Measurements from ENCODE around the gene SNAP29.
A peak's percentile ranks its signal among the peaks of the same experiment; 100 is the strongest.

SNAP29 gene

DNA sequence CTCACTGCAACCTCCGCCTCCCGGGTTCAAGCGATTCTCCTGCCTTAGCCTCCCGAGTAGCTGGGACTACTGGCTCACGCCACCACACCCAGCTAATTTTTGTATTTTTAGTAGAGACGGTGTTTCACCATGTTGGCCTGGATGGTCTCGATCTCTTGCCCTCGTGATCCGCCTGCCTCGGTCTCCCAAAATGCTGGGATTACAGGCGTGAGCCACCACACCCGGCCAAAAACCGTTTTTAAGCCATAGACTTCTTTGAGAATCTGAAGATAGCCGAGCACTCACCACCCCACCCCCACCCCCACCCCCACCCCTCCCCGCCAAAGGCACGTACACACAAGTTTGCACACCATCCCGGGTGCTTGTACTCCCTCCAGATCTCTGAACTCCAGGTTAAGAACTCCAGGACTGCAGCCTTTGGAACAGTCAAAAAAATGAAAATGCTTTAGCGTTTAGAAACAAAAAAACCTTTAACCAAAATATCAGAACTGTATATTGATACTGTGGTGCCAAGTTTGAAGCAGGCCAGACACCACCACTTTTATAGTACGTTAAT, 59.9 kb downstream of the SNAP29 start:
- H3K27ac ChIP-seq = no peak overlapping the region

DNA sequence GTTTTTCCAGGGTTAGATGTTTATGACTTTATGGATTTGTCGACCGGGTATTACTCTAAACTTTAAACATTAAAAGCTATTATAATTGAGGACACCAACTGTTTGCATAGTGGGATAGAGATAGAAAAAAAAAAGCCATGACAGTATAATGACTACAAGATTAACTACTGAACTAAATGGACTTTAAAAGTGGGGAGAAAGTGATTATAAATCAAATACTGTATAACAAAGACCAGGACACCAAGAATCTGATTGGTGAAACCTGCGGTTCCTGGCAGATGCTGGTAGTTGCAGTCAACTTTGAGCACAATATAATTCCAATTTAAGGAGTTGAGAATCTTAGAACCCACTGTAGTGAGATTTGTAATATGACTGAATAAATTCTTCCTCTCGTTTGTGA, 60.9 kb downstream of the SNAP29 start:
- H3K9ac ChIP-seq = no peak overlapping the region
- TF ChIP-seq, protein P1, sequence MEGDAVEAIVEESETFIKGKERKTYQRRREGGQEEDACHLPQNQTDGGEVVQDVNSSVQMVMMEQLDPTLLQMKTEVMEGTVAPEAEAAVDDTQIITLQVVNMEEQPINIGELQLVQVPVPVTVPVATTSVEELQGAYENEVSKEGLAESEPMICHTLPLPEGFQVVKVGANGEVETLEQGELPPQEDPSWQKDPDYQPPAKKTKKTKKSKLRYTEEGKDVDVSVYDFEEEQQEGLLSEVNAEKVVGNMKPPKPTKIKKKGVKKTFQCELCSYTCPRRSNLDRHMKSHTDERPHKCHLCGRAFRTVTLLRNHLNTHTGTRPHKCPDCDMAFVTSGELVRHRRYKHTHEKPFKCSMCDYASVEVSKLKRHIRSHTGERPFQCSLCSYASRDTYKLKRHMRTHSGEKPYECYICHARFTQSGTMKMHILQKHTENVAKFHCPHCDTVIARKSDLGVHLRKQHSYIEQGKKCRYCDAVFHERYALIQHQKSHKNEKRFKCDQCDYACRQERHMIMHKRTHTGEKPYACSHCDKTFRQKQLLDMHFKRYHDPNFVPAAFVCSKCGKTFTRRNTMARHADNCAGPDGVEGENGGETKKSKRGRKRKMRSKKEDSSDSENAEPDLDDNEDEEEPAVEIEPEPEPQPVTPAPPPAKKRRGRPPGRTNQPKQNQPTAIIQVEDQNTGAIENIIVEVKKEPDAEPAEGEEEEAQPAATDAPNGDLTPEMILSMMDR (IDR thresholded peaks at IDR 0.05) = no peak
- peaks cover 18% of the 10 kb centered on the region for H3K79me2 ChIP-seq
- no peaks in the 10 kb centered on the region for H3K9me3 ChIP-seq (ENCODE audit: control insufficient read depth, low read length)
- H3K36me3 ChIP-seq (ENCODE audit: control insufficient read depth, insufficient read depth, low read length) = no peaks in the 10 kb centered on the region
- H3K4me3 ChIP-seq (ENCODE audit: low read depth, low read length) = peak overlapping the region; percentile 53
- no peaks in the 10 kb centered on the region for H3K4me1 ChIP-seq
- no peak overlapping the region for H2AFZ ChIP-seq
- no peaks in the 10 kb centered on the region for H3K27me3 ChIP-seq (ENCODE audit: control insufficient read depth, insufficient read depth, low read length)
- peak overlapping the region; percentile 94 for H3K4me2 ChIP-seq (ENCODE audit: low read length)
- no peak overlapping the region for H3K27ac ChIP-seq

More for the DNA sequence above, 59.9 kb downstream of the SNAP29 start:
- no peaks in the 10 kb centered on the region for H3K36me3 ChIP-seq (ENCODE audit: control insufficient read depth, insufficient read depth, low read length)
- no peaks in the 10 kb centered on the region for H3K27me3 ChIP-seq (ENCODE audit: control insufficient read depth, insufficient read depth, low read length)
- no peaks in the 10 kb centered on the region for H3K4me1 ChIP-seq
- TF ChIP-seq, protein P1 (IDR thresholded peaks at IDR 0.05) = no peak
- H3K4me3 ChIP-seq (ENCODE audit: low read depth, low read length) = peak overlapping the region; percentile 93
- H3K79me2 ChIP-seq = peaks cover 13% of the 10 kb centered on the region
- H3K9ac ChIP-seq = no peak overlapping the region
- no peaks in the 10 kb centered on the region for H3K9me3 ChIP-seq (ENCODE audit: control insufficient read depth, low read length)
- H2AFZ ChIP-seq = no peak overlapping the region
- H3K4me2 ChIP-seq (ENCODE audit: low read length) = peak overlapping the region; percentile 94

DNA sequence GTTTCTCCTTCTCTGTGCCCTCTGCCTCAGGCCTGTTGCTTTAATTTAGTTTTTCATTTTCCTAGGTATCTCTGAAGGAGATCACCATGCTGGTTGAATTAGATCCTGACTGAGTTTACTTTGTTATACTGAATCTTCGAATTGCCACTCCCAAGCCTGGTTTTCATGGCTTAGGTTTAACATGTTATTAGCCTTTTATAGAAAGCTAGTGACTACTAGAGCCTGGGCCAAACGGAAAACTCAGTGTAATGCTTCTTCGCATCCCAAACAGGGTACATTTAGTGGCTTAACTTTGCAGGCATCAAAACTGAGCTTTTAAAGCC, 62.0 kb downstream of the SNAP29 start:
- Histone ChIP-seq H3K27ac (no peak overlapping the region), H3K36me3 (ENCODE audit: control insufficient read depth, insufficient read depth, low read length) (no peaks in the 10 kb centered on the region), H3K4me1 (no peaks in the 10 kb centered on the region), H3K9me3 (ENCODE audit: control insufficient read depth, low read length) (no peaks in the 10 kb centered on the region), H2AFZ (no peak overlapping the region), H3K27me3 (ENCODE audit: control insufficient read depth, insufficient read depth, low read length) (no peaks in the 10 kb centered on the region), H3K4me2 (ENCODE audit: low read length) (peak overlapping the region; percentile 59), H3K4me3 (ENCODE audit: low read depth, low read length) (peak overlapping the region; percentile 39), H3K9ac (no peak overlapping the region), H3K79me2 (peaks cover 20% of the 10 kb centered on the region)
- TF ChIP-seq, protein P1 (IDR thresholded peaks at IDR 0.05) = no peak

DNA sequence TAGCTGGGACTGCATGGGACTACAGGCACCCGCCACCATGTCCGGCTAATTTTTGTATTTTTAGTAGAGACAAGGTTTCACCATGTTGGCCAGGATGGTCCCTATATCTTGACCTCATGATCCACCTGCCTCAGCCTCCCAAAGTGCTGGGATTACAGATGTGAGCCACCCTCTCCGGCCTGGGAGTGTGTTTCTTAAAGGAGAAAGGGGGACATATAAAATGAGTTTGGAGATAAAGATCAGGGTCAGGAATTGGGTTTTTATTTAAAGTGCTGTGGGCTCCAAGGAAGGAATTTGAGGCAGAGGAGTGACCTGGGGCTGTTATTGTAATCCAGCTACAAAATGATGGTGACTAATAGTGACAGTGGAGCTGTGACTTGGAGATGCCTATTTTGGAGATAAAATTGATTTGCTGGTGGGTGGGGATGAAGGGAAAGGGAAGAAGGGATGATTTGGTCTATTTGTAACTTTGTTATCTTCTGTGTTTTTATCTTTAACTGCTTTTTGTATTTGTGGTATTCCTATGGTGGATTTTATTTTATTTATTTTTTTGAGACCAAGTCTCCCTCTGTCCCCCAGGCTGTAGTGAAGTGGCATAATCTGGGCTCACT, 63.4 kb downstream of the SNAP29 start:
- Histone ChIP-seq H3K79me2 (peaks cover 26% of the 10 kb centered on the region), H2AFZ (no peak overlapping the region), H3K27ac (no peak overlapping the region), H3K9me3 (ENCODE audit: control insufficient read depth, low read length) (no peaks in the 10 kb centered on the region), H3K27me3 (ENCODE audit: control insufficient read depth, insufficient read depth, low read length) (no peaks in the 10 kb centered on the region), H3K4me1 (no peaks in the 10 kb centered on the region), H3K36me3 (ENCODE audit: control insufficient read depth, insufficient read depth, low read length) (no peaks in the 10 kb centered on the region), H3K4me2 (ENCODE audit: low read length) (no peak overlapping the region), H3K9ac (no peak overlapping the region), H3K4me3 (ENCODE audit: low read depth, low read length) (no peak overlapping the region)
- TF ChIP-seq, protein P1 (IDR thresholded peaks at IDR 0.05) = no peak

DNA sequence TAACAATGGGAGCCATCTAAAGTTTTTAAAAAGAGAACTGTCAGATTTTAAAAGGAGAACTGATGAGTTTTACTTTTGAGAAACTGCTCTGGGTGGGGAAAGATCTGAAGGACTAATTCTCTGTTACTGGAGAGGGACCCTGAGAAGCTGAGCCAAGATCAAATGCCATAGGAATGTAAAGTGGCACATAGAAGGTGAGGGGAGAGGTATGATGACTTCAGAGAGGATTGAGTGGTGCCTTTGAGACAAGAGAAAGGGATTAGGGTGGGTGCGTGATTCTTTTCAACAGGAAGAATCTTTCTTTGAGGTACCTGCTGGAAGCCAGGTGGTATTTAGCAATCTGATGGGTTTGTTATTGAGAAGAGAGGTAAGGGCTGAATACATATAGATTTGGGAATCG, 67.4 kb downstream of the SNAP29 start:
- H3K36me3 ChIP-seq (ENCODE audit: control insufficient read depth, insufficient read depth, low read length) = no peaks in the 10 kb centered on the region
- peaks cover 43% of the 10 kb centered on the region for H3K79me2 ChIP-seq
- no peaks in the 10 kb centered on the region for H3K4me1 ChIP-seq
- no peak overlapping the region for H3K27ac ChIP-seq
- no peak overlapping the region for H3K4me2 ChIP-seq (ENCODE audit: low read length)
- H3K9ac ChIP-seq = no peak overlapping the region
- TF ChIP-seq, protein P1 (IDR thresholded peaks at IDR 0.05) = no peak
- no peak overlapping the region for H2AFZ ChIP-seq
- no peak overlapping the region for H3K4me3 ChIP-seq (ENCODE audit: low read depth, low read length)
- H3K27me3 ChIP-seq (ENCODE audit: control insufficient read depth, insufficient read depth, low read length) = no peaks in the 10 kb centered on the region
- no peaks in the 10 kb centered on the region for H3K9me3 ChIP-seq (ENCODE audit: control insufficient read depth, low read length)

Data from parathyroid adenoma (tissue), 2 donors.